Activated naive CD4-positive, alpha-beta T cell treated with anti-CD3 and anti-CD28 coated beads, Interleukin-2, amount 50 U/mL, for 72 hours (primary cell): Measurements from ENCODE around the gene VAV2. TPM values are rescaled to one million over a fixed set of nuclear protein-coding genes. Genes with fewer than 3 reads are reported as not detected.

Experiments used
- ATAC-seq, 2 donors: fragments of 150-1000 bp; cut with Tn5 transposase; 2 replicates each; pipeline ENCODE4 v1.10.0; 2021; ENCODE audit warnings: mild to moderate bottlenecking in 2 of 2, moderate library complexity in 2 of 2
- DNase-seq, 2 donors: peaks; one replicate each; pipeline ENCODE4 v3.0.0; 2021 to 2022; ENCODE audit warnings: low spot score in 2 of 2
- H3K27ac Mint-ChIP-seq, 2 donors: one replicate each; pipeline ENCODE4 v1.8.0; 2022; ENCODE audit warnings: mild to moderate bottlenecking in 2 of 2, mixed read lengths in 2 of 2
- H3K36me3 Mint-ChIP-seq, 2 donors: one replicate each; pipeline ENCODE4 v1.8.0; 2022; ENCODE audit warnings: mixed read lengths in 2 of 2
- H3K9me3 Mint-ChIP-seq, 2 donors: one replicate each; pipeline ENCODE4 v1.8.0; 2022; ENCODE audit warnings: mixed read lengths in 2 of 2
- total RNA-seq, 2 donors: library from RNA; stranded (reverse); gene quantifications; one replicate each; pipeline ENCODE4 v1.2.3, GENCODE V29; 2022

Gene VAV2
- total RNA-seq, 2 donors from 2014 or later, result 7.5 to 9.1 TPM

- Mint-ChIP-seq H3K27ac (no peak overlapping the region), H3K9me3 (no peaks in the 10 kb centered on the region), H3K36me3 (no peaks in the 10 kb centered on the region)
- ATAC-seq (no peak), DNase-seq (no peak)
Observed at GRCh38 chr9:133953976-133954709, 38.0 kb downstream of the VAV2 start.

- no peak for DNase-seq
- no peak for ATAC-seq
- Mint-ChIP-seq H3K27ac (no peak overlapping the region), H3K36me3 (no peaks in the 10 kb centered on the region), H3K9me3 (no peaks in the 10 kb centered on the region)
Observed at GRCh38 chr9:133953621-133953975, 38.5 kb downstream of the VAV2 start.

- Mint-ChIP-seq H3K36me3 (no peaks in the 10 kb centered on the region), H3K27ac (no peak overlapping the region)
Observed at GRCh38 chr9:133952598-133953550, 39.2 kb downstream of the VAV2 start.

GRCh38 chr9:133951265-133951664 is 40.9 kb downstream of the VAV2 start:
- ATAC-seq (no peak), DNase-seq (no peak)
- H3K9me3 Mint-ChIP-seq, result no peaks in the 10 kb centered on the region
- no peak overlapping the region for H3K27ac Mint-ChIP-seq
- H3K36me3 Mint-ChIP-seq, result no peaks in the 10 kb centered on the region

More at GRCh38 chr9:133952598-133953550, 39.2 kb downstream of the VAV2 start:
- H3K9me3 Mint-ChIP-seq, result no peaks in the 10 kb centered on the region
- DNase-seq (no peak), ATAC-seq (no peak)

- Mint-ChIP-seq H3K36me3 (no peaks in the 10 kb centered on the region), H3K27ac (no peak overlapping the region), H3K9me3 (no peaks in the 10 kb centered on the region)
- DNase-seq (no peak), ATAC-seq (no peak)
Observed at GRCh38 chr9:133950629-133951111, 41.5 kb downstream of the VAV2 start.

- no peaks in the 10 kb centered on the region for H3K9me3 Mint-ChIP-seq
- no peak overlapping the region for H3K27ac Mint-ChIP-seq
- DNase-seq (no peak), ATAC-seq (no peak)
- H3K36me3 Mint-ChIP-seq, result no peaks in the 10 kb centered on the region
Observed at GRCh38 chr9:133950192-133950591, 41.9 kb downstream of the VAV2 start.

GRCh38 chr9:133949486-133950061 is 42.5 kb downstream of the VAV2 start:
- ATAC-seq (no peak), DNase-seq (no peak)
- no peaks in the 10 kb centered on the region for H3K36me3 Mint-ChIP-seq
- no peaks in the 10 kb centered on the region for H3K9me3 Mint-ChIP-seq
- H3K27ac Mint-ChIP-seq, result no peak overlapping the region

GRCh38 chr9:133948561-133949485 is 43.3 kb downstream of the VAV2 start:
- Mint-ChIP-seq H3K36me3 (no peaks in the 10 kb centered on the region), H3K9me3 (no peaks in the 10 kb centered on the region), H3K27ac (no peak overlapping the region)
- ATAC-seq, result no peak
- no peak for DNase-seq

GRCh38 chr9:133948131-133948530 is 44.0 kb downstream of the VAV2 start:
- no peak for DNase-seq
- Mint-ChIP-seq H3K36me3 (no peaks in the 10 kb centered on the region), H3K9me3 (no peaks in the 10 kb centered on the region), H3K27ac (no peak overlapping the region)
- ATAC-seq, result no peak

GRCh38 chr9:133946840-133947486 is 45.2 kb downstream of the VAV2 start:
- Mint-ChIP-seq H3K36me3 (no peaks in the 10 kb centered on the region), H3K9me3 (no peaks in the 10 kb centered on the region), H3K27ac (no peak overlapping the region)
- ATAC-seq (no peak), DNase-seq (no peak)

- ATAC-seq, result no peak
- H3K27ac Mint-ChIP-seq, result no peak overlapping the region
- DNase-seq, result no peak
- no peaks in the 10 kb centered on the region for H3K36me3 Mint-ChIP-seq
- H3K9me3 Mint-ChIP-seq, result no peaks in the 10 kb centered on the region
Observed at GRCh38 chr9:133945977-133946753, 46.0 kb downstream of the VAV2 start.

- no peak overlapping the region for H3K27ac Mint-ChIP-seq
- no peaks in the 10 kb centered on the region for H3K9me3 Mint-ChIP-seq
- DNase-seq (no peak), ATAC-seq (no peak)
- no peaks in the 10 kb centered on the region for H3K36me3 Mint-ChIP-seq
Observed at GRCh38 chr9:133945314-133945975, 46.7 kb downstream of the VAV2 start.

- Mint-ChIP-seq H3K9me3 (no peaks in the 10 kb centered on the region), H3K27ac (no peak overlapping the region), H3K36me3 (no peaks in the 10 kb centered on the region)
- ATAC-seq (no peak), DNase-seq (no peak)
Observed at GRCh38 chr9:133944746-133945135, 47.4 kb downstream of the VAV2 start.

- H3K27ac Mint-ChIP-seq, result no peak overlapping the region
- H3K9me3 Mint-ChIP-seq, result no peaks in the 10 kb centered on the region
- no peak for ATAC-seq
- H3K36me3 Mint-ChIP-seq, result no peaks in the 10 kb centered on the region
- no peak for DNase-seq
Observed at GRCh38 chr9:133943781-133944745, 48.1 kb downstream of the VAV2 start.
